ENCODE results near the gene DPP7. TPM values are rescaled to one million over a fixed set of nuclear protein-coding genes. Genes with fewer than 3 reads are reported as not detected.

The DPP7 gene
- total and polyA plus RNA-seq, 3 donors from 2014 or later = 207 to 242 (median 215) TPM

- WGBS, 2 donors = 84 to 87% methylated on average over 27 to 30 of the region's 30 CpGs
- H3K27ac ChIP-seq = no peak overlapping the region
- no peak for DNase-seq
- no peaks in the 10 kb centered on the region for H3K27me3 ChIP-seq
- intact Hi-C loops (cut with DNase I; ENCODE audit: low total_unique reads) = no loop called here
- no peak overlapping the region for H3K4me3 ChIP-seq
- H3K4me1 ChIP-seq = no peaks in the 10 kb centered on the region
- no peaks in the 10 kb centered on the region for H3K9me3 ChIP-seq
- no peaks in the 10 kb centered on the region for H3K36me3 ChIP-seq (ENCODE audit: low read depth, missing control alignments)
- TF ChIP-seq CTCF (IDR thresholded peaks at IDR 0.05) (no peak), POLR2A (IDR thresholded peaks at IDR 0.05) (no peak)
Measured at GRCh38 chr9:137095664-137096517, 18.6 kb downstream of the DPP7 start.

GRCh38 chr9:137089232-137089947 is 25.1 kb downstream of the DPP7 start:
- H3K36me3 ChIP-seq (ENCODE audit: low read depth, missing control alignments) = no peaks in the 10 kb centered on the region
- intact Hi-C loops (cut with DNase I; ENCODE audit: low total_unique reads) = no loop called here

DNA sequence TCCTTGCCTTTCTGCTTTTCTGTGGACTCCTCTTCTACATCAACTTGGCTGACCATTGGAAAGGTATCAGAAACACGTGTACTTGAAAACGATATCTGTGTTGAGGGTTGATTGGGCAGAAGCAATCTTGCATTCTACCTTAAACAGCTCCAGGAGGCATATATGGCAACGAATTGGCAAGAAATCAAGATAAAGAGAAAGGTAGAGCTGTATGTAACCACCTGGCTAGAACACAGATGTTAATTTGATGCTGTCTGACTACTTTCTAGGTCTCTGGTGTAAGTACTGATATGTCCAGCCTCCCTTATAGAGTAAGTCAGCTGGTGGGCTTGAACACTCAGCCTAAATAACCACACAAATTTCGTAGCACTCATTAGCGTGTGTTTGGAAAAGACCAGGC is 26.4 kb downstream of the DPP7 start:
- Histone ChIP-seq H3K9me3 (no peaks in the 10 kb centered on the region), H3K36me3 (ENCODE audit: low read depth, missing control alignments) (no peaks in the 10 kb centered on the region), H3K27ac (no peak overlapping the region), H3K4me1 (peaks cover 17% of the 10 kb centered on the region), H3K27me3 (no peaks in the 10 kb centered on the region), H3K4me3 (peak overlapping the region in 1 of 2 donors; percentile 86)
- intact Hi-C loops (cut with DNase I; ENCODE audit: low total_unique reads) = no loop called here
- TF ChIP-seq CTCF (IDR thresholded peaks at IDR 0.05) (no peak), POLR2A (IDR thresholded peaks at IDR 0.05) (no peak)
- no peak for DNase-seq
- 70 to 81% methylated on average over 5 of the region's 5 CpGs for WGBS, 2 donors

More at GRCh38 chr9:137089232-137089947, 25.1 kb downstream of the DPP7 start:
- Histone ChIP-seq H3K9me3 (no peaks in the 10 kb centered on the region), H3K27ac (no peak overlapping the region), H3K4me3 (no peak overlapping the region), H3K4me1 (peaks cover 17% of the 10 kb centered on the region), H3K27me3 (no peaks in the 10 kb centered on the region)
- WGBS, 2 donors = 74 to 76% methylated on average over 11 of the region's 11 CpGs
- no peak for DNase-seq
- no peak for TF ChIP-seq POLR2A (IDR thresholded peaks at IDR 0.05)
- TF ChIP-seq CTCF (IDR thresholded peaks at IDR 0.05) = no peak

DNA sequence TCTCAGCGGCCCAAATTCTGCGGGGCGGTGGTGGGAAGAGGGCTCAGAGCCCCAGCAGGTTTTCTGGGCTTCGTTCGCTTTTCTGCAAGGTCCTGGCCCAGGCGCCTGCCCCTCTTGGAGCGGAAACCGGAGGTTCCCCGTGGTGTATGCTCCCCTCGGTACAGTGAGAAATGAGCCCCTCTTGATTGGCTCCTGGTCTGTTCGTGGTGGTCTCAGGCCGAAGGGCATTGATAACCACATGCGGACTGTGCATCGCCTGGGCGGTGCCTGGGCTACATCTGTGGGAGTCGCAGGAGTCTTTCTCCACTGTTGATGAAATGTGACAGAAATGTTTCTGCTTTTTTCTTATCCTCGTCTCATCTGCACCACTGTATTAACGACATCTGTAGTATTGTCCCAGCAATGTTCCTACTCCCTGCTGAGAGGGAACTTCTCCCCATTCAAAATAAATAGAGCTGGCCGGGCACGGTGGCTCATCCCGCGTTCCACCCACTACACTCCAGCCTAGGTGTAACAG is 27.1 kb downstream of the DPP7 start:
- WGBS, 2 donors = 9 to 23% methylated on average over 9 to 22 of the region's 22 CpGs

More for the DNA sequence above, 27.1 kb downstream of the DPP7 start:
- Histone ChIP-seq H3K9me3 (no peaks in the 10 kb centered on the region), H3K4me1 (peaks cover 17% of the 10 kb centered on the region), H3K27ac (peak overlapping the region; percentile 78 to 94), H3K4me3 (peak overlapping the region; percentile 86 to 89), H3K36me3 (ENCODE audit: low read depth, missing control alignments) (no peaks in the 10 kb centered on the region), H3K27me3 (no peaks in the 10 kb centered on the region)
- DNase-seq = no peak
- intact Hi-C loops (cut with DNase I; ENCODE audit: low total_unique reads) = no loop called here
- TF ChIP-seq CTCF (IDR thresholded peaks at IDR 0.05) (no peak), POLR2A (IDR thresholded peaks at IDR 0.05) (no peak)
